ENCODE data around the gene RHOC. TPM values are rescaled to one million over a fixed set of nuclear protein-coding genes. Genes with fewer than 3 reads are reported as not detected.
A peak's percentile ranks its signal among the peaks of the same experiment; 100 is the strongest.

Gene RHOC
- total RNA-seq, 6 experiments from 2014 or later, result 579 to 610 (median 596) TPM

- Mint-ChIP-seq H3K9me3 (no peaks in the 10 kb centered on the region), H3K27me3 (ENCODE audit: insufficient read depth) (no peaks in the 10 kb centered on the region; the same call in none of the 2 replicates), H3K27ac (no peak overlapping the region), H3K36me3 (ENCODE audit: low read depth) (no peaks in the 10 kb centered on the region), H3K4me3 (no peak overlapping the region), H3K4me1 (ENCODE audit: low read depth) (peaks cover 29% of the 10 kb centered on the region)
- no peak for TF ChIP-seq CTCF (IDR thresholded peaks at IDR 0.05)
- DNase-seq, result no peak
Observed at GRCh38 chr1:112711670-112712069, 4.7 kb upstream of the RHOC start.

- no peak for TF ChIP-seq CTCF (IDR thresholded peaks at IDR 0.05)
- Mint-ChIP-seq H3K36me3 (ENCODE audit: low read depth) (no peaks in the 10 kb centered on the region), H3K27me3 (ENCODE audit: insufficient read depth) (no peaks in the 10 kb centered on the region; the same call in none of the 2 replicates), H3K9me3 (no peaks in the 10 kb centered on the region), H3K4me1 (ENCODE audit: low read depth) (peaks cover 22% of the 10 kb centered on the region), H3K27ac (no peak overlapping the region), H3K4me3 (no peak overlapping the region)
- DNase-seq, result no peak
Observed at GRCh38 chr1:112711041-112711440, 4.1 kb upstream of the RHOC start.

- H3K27ac Mint-ChIP-seq, result no peak overlapping the region
- no peaks in the 10 kb centered on the region for H3K9me3 Mint-ChIP-seq
- H3K4me1 Mint-ChIP-seq (ENCODE audit: low read depth), result peaks cover 19% of the 10 kb centered on the region
- H3K4me3 Mint-ChIP-seq, result no peak overlapping the region
- no peak for TF ChIP-seq CTCF (IDR thresholded peaks at IDR 0.05)
- DNase-seq, result no peak
- H3K27me3 Mint-ChIP-seq (ENCODE audit: insufficient read depth), result peaks cover under 1% of the 10 kb centered on the region
- H3K36me3 Mint-ChIP-seq (ENCODE audit: low read depth), result no peaks in the 10 kb centered on the region
Observed at GRCh38 chr1:112710586-112710985, 3.7 kb upstream of the RHOC start.

- Mint-ChIP-seq H3K27me3 (ENCODE audit: insufficient read depth) (peaks cover 5% of the 10 kb centered on the region), H3K27ac (no peak overlapping the region), H3K4me1 (ENCODE audit: low read depth) (peaks cover 23% of the 10 kb centered on the region), H3K4me3 (no peak overlapping the region), H3K9me3 (no peaks in the 10 kb centered on the region), H3K36me3 (ENCODE audit: low read depth) (no peaks in the 10 kb centered on the region)
- TF ChIP-seq CTCF (IDR thresholded peaks at IDR 0.05), result no peak
- DNase-seq, result no peak
Observed at GRCh38 chr1:112710159-112710558, 3.2 kb upstream of the RHOC start.

- Mint-ChIP-seq H3K4me3 (no peak overlapping the region), H3K27me3 (ENCODE audit: insufficient read depth) (peaks cover 6% of the 10 kb centered on the region), H3K36me3 (ENCODE audit: low read depth) (no peaks in the 10 kb centered on the region), H3K27ac (no peak overlapping the region), H3K9me3 (no peaks in the 10 kb centered on the region), H3K4me1 (ENCODE audit: low read depth) (peaks cover 32% of the 10 kb centered on the region)
- no peak for DNase-seq
- no peak for TF ChIP-seq CTCF (IDR thresholded peaks at IDR 0.05)
Observed at GRCh38 chr1:112708489-112708888, 1.6 kb upstream of the RHOC start.

- H3K27ac Mint-ChIP-seq, result 0 out of 2 replicates have a peak overlapping the region, but pooled peaks have one; percentile 16
Observed at GRCh38 chr1:112708002-112708448, 1.1 kb upstream of the RHOC start.

More at GRCh38 chr1:112708002-112708448, 1.1 kb upstream of the RHOC start:
- H3K4me3 Mint-ChIP-seq, result peak overlapping the region; percentile 92
- no peak for DNase-seq
- H3K9me3 Mint-ChIP-seq, result no peaks in the 10 kb centered on the region
- peaks cover 37% of the 10 kb centered on the region for H3K4me1 Mint-ChIP-seq (ENCODE audit: low read depth)
- H3K36me3 Mint-ChIP-seq (ENCODE audit: low read depth), result peaks cover 3% of the 10 kb centered on the region
- H3K27me3 Mint-ChIP-seq (ENCODE audit: insufficient read depth), result peaks cover 6% of the 10 kb centered on the region
- TF ChIP-seq CTCF (IDR thresholded peaks at IDR 0.05), result no peak
